ENCODE measurements around the gene ZNF853.
A peak's percentile ranks its signal among the peaks of the same experiment; 100 is the strongest.

ZNF853 gene

DNA sequence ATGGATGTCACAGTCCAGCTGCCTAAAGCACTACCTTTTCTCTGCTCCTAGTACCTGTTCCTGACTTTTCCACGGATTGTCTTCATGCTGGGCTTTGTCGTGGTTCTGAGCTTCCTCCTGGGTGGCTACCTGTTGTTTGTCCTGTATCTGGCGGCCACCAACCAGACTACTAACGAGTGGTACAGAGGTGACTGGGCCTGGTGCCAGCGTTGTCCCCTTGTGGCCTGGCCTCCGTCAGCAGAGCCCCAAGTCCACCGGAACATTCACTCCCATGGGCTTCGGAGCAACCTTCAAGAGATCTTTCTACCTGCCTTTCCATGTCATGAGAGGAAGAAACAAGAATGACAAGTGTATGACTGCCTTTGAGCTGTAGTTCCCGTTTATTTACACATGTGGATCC is 26.8 kb upstream of the ZNF853 start:
- no peaks in the 10 kb centered on the region for H3K9me2 ChIP-seq (replicated peaks; ENCODE audit: insufficient read depth, low read length)
- no peaks in the 10 kb centered on the region for H3K27me3 ChIP-seq (ENCODE audit: low read length)
- no peak overlapping the region for H3K4me3 ChIP-seq (ENCODE audit: insufficient read depth, low read length, poor library complexity, severe bottlenecking)
- 0 out of 2 replicates have a peak, but pooled peaks cover 11% of the 10 kb centered on the region for H3K36me3 ChIP-seq (ENCODE audit: low read length)
- peaks cover 17% of the 10 kb centered on the region for H3K79me2 ChIP-seq (ENCODE audit: insufficient read depth, low read length)
- no peak overlapping the region for H3K4me2 ChIP-seq (ENCODE audit: low read depth, low read length, poor library complexity, severe bottlenecking)
- H4K20me1 ChIP-seq (ENCODE audit: low read depth, low read length), result no peaks in the 10 kb centered on the region
- no peaks in the 10 kb centered on the region for H3K9me3 ChIP-seq (ENCODE audit: insufficient read depth, low read length)
- H2AFZ ChIP-seq (ENCODE audit: low read depth, low read length, severe bottlenecking), result no peak overlapping the region
- H3K9ac ChIP-seq (ENCODE audit: low read length), result no peak overlapping the region
- TF ChIP-seq CTCF (IDR thresholded peaks at IDR 0.05; ENCODE audit: insufficient read depth, low read length, poor library complexity, severe bottlenecking), result no peak
- no peak for TF ChIP-seq EZH2phosphoT487 (conservative IDR thresholded peaks at IDR 0.05; ENCODE audit: low read length)
- H3K27ac ChIP-seq (ENCODE audit: low read depth, low read length), result no peak overlapping the region
- 0 out of 2 replicates have a peak, but pooled peaks cover 5% of the 10 kb centered on the region for H3F3A ChIP-seq (ENCODE audit: insufficient read depth)

DNA sequence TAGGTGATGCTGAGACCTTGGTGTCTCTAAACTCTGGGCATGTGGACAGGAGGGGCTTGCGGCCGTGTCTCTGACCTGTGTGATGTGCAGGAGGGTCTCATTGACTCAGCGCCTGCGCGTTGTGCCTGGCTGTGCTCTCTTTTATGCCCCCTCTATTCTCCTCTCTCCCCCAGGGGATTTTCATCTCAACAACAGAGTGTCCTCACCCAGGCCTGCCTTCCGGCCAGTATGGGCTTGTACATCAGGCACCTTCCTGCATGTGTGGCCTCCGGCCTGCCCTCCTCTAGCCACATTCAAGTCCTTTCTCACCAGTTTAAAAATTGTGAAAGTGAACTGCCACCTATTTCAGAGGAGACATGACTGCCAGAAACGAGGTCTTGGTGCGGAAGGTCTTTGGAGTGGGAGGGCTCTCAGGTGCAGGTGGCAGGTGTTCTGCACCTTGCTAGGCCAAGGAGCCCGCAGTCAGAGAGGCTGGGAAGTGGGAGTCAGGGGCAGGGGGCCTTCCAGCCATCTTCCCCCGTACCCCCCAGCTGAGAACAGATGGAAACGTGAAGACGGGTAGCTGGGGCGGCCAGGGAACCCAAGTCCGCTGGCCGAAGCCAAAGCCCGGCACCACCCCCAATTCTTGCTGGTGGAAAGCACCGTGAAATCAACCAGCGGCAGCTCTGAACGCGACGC is 26.1 kb upstream of the ZNF853 start:
- H4K20me1 ChIP-seq (ENCODE audit: low read depth, low read length), result no peaks in the 10 kb centered on the region
- H3F3A ChIP-seq (ENCODE audit: insufficient read depth), result 0 out of 2 replicates have a peak, but pooled peaks cover 5% of the 10 kb centered on the region
- no peak overlapping the region for H3K27ac ChIP-seq (ENCODE audit: low read depth, low read length)
- no peaks in the 10 kb centered on the region for H3K27me3 ChIP-seq (ENCODE audit: low read length)
- peak overlapping the region; percentile 58 for H2AFZ ChIP-seq (ENCODE audit: low read depth, low read length, severe bottlenecking)
- TF ChIP-seq EZH2phosphoT487 (conservative IDR thresholded peaks at IDR 0.05; ENCODE audit: low read length) (no peak), CTCF (IDR thresholded peaks at IDR 0.05; ENCODE audit: insufficient read depth, low read length, poor library complexity, severe bottlenecking) (no peak)
- H3K9ac ChIP-seq (ENCODE audit: low read length), result peak overlapping the region; percentile 83
- H3K36me3 ChIP-seq (ENCODE audit: low read length), result 0 out of 2 replicates have a peak, but pooled peaks cover 9% of the 10 kb centered on the region
- H3K9me2 ChIP-seq (replicated peaks; ENCODE audit: insufficient read depth, low read length), result no peaks in the 10 kb centered on the region
- peaks cover 17% of the 10 kb centered on the region for H3K79me2 ChIP-seq (ENCODE audit: insufficient read depth, low read length)
- H3K4me3 ChIP-seq (ENCODE audit: insufficient read depth, low read length, poor library complexity, severe bottlenecking), result no peak overlapping the region
- peak overlapping the region; percentile 43 for H3K4me2 ChIP-seq (ENCODE audit: low read depth, low read length, poor library complexity, severe bottlenecking)
- H3K9me3 ChIP-seq (ENCODE audit: insufficient read depth, low read length), result no peaks in the 10 kb centered on the region

DNA sequence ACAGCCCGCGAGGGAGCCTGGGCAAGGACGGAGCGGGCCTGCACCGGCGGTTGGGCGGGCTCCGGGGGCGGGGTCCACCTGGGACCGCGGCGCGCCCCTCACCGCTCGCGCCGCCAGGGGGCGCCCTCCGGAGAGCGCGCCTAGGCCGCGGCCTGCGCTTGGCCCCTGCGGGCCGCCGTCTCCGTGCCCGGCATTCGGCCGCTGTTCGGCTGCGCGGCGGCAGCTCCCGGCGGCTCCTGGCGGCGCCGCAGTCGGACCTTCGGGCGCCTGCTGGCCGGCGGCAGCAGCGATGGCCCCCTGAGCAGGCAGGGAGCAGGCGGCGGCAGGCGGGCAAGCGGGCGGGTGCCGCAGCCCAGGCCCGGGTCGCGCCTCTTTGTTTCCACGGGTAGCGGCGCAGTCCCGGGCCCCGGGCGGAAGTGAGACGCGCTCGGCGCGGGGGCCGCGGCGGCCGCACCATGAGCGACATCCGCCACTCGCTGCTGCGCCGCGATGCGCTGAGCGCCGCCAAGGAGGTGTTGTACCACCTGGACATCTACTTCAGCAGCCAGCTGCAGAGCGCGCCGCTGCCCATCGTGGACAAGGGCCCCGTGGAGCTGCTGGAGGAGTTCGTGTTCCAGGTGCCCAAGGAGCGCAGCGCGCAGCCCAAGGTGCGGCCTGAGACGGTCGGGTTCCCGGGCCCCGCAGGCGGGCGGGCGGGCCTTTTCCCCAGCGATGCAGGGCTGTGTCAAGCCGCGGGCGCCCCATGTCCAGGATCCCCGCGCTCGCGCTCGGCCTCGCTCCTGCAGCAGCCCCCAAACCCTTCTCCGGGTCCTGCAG is 25.4 kb upstream of the ZNF853 start, which contains the start of gene INTS15:
Gene INTS15 (plus strand): TSS at position 193 of the 816 bp plus-strand sequence. CDS start 263 bp downstream, at position 456.
- peak within 1 kb of the TSS; percentile 78 for H3K27ac ChIP-seq (ENCODE audit: low read depth, low read length)
- no peak for TF ChIP-seq EZH2phosphoT487 (conservative IDR thresholded peaks at IDR 0.05; ENCODE audit: low read length)
- peak; percentile 23 for TF ChIP-seq CTCF (IDR thresholded peaks at IDR 0.05; ENCODE audit: insufficient read depth, low read length, poor library complexity, severe bottlenecking)
- H3K4me2 ChIP-seq (ENCODE audit: low read depth, low read length, poor library complexity, severe bottlenecking), result peak within 1 kb of the TSS; percentile 79
- H4K20me1 ChIP-seq (ENCODE audit: low read depth, low read length), result no peaks in the 10 kb centered on the region
- H3K9me3 ChIP-seq (ENCODE audit: insufficient read depth, low read length), result no peaks in the 10 kb centered on the region
- H3F3A ChIP-seq (ENCODE audit: insufficient read depth), result 0 out of 2 replicates have a peak, but pooled peaks cover 5% of the 10 kb centered on the region
- H3K27me3 ChIP-seq (ENCODE audit: low read length), result no peaks in the 10 kb centered on the region
- peaks cover 6% of the 10 kb centered on the region; the same call in 1 of the 2 replicates for H3K36me3 ChIP-seq (ENCODE audit: low read length)
- peak within 1 kb of the TSS; percentile 71 for H2AFZ ChIP-seq (ENCODE audit: low read depth, low read length, severe bottlenecking)
- H3K4me3 ChIP-seq (ENCODE audit: insufficient read depth, low read length, poor library complexity, severe bottlenecking), result peak within 1 kb of the TSS; percentile 95
- H3K9ac ChIP-seq (ENCODE audit: low read length), result peak within 1 kb of the TSS; percentile 83
- H3K9me2 ChIP-seq (replicated peaks; ENCODE audit: insufficient read depth, low read length), result no peaks in the 10 kb centered on the region
- peaks cover 17% of the 10 kb centered on the region for H3K79me2 ChIP-seq (ENCODE audit: insufficient read depth, low read length)
